HG03558 (cell line): ENCODE results near the gene TRIM25.

Experiments
- ATAC-seq: cut with Tn5 transposase; IDR thresholded peaks from one replicate; pipeline ENCODE4 v1.9.1; 2021; ENCODE audit warnings: moderate number of reproducible peaks; ENCODE audit not compliant: unreplicated experiment; ENCODE audit errors: extremely low read depth

TRIM25 gene

DNA sequence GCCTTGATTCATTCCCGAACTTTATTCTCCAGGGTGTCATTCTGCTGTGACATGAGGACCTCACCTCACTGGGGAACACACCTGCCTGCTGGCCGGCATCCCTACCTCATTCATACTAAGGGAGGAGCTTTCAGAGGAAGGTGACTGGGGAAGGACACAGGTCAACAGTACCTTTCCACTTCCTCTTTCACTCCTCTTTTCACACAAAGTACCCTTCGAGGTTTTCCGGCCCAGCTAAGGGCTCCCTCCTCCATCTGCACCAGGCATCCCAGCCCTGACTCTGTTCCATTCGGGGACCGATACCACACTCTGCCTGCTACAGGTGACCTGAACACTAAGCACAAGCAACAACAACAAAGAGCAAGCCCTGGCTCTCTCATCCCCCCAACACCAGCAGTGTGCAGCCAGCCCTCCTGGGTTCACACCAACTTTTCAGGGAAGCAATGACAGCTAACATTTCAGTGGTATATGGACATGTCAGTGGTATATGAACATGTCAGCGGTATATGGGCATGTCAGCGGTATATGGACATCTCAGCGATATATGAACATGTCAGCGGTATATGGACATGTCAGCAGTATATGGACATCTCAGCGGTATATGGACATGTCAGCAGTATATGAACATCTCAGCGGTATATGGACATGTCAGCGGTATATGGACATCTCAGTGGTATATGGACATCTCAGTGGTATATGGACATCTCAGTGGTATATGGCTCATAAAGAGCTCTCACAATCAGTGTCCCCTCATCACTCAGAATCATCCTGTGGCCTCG is 16.0 kb downstream of the TRIM25 start:
- no peak for ATAC-seq

DNA sequence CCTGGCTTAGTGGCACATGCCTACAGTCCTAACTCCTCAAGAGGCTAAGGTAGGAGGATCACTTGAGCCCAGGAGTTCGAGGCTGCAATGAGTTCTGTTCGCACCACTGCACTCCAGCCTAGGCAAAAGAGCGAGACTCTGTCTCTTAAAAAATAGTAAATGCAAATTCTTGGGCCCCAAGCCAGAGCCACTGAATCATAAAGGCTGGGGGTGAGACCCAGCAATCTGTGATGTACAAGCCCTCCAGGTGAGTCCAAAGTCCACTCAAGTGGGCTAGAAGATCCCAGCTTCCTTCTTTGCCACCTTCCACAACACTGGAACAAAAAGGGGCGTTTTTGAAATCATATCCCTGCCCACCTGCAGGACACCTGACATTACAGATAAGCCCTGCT is 16.9 kb downstream of the TRIM25 start:
- ATAC-seq = no peak

DNA sequence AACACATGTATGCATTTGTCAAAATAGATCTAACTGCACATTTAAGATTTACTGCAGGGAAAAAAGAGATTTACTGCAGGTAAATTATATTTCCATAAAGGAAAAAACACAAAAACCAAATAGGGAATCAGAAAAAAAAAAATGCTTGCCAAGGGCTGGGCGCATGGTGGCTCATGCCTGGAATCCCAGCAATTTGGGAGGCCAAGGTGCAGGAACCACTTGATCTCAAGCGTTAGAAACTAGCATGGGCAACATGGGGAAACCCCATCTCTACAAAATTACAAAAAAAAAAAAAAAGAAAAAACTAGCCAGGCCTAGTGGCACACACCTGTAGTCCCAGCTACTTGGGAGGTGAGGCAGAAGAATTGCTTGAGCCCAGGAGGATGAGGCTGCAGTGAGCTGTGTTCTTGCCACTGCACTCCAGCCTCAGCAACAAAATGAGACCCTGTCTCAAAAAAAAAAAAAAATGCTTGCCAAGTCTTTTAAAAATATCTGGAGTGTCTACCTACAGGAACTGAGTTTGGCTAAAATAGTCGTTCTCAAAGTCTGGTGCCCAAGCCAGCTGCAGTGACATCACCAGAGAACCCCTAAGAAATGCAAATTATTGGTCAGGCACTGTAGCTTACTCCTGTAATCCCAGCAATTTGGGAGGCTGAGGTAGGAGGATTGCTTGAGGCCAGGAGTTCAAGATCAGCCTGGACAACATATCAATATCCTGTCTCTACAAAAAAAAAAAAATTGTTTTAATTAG is 17.5 kb downstream of the TRIM25 start:
- no peak for ATAC-seq

DNA sequence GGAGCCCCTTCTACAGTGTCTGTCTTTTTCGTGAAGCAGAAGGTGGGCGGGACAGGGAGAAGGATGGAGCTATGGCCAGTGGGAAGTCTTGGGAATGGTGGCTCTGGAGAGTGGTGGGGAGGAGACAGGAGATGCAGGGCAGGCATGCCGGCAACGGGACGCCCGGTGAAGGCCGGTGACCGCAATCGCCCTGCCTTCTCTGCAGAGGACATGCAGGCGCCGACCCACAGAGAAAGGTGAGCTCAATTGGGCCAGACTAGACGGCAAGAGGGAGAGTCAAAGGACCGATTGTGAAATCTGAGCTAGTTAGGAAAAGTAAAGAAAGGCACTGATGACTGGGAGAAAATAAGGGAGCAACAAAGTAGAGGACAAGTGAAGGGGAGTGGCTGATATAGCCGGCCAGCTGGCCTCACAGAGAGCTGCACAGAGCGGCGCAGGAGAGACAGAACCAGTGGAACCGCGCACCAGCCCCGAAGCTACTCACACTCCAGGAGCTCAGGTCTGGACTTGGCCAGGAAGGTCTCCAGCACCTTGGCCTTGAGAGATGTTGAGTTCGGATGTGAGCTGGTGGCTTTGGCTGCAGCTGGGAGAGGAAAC is 18.9 kb downstream of the TRIM25 start:
- ATAC-seq = no peak

DNA sequence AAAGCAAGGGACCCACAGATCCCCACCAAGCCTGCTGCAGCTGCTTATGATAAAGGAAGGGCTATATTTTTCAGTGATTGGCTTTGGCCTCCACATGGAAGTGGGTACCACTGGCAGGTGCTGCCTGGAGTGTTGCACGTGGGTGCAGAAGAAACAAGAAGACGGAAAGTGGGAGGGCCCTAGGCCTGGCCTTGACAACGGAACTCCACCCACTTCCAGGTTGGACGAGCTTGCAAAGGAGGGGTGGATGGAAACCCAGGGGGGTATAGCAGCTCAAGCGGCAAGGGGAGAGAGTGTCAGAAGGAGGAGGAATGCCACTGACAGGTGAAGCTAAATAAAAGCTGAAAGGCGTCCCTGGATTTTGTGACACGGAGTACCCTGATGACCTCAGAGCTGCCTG is 20.3 kb downstream of the TRIM25 start:
- no peak for ATAC-seq

DNA sequence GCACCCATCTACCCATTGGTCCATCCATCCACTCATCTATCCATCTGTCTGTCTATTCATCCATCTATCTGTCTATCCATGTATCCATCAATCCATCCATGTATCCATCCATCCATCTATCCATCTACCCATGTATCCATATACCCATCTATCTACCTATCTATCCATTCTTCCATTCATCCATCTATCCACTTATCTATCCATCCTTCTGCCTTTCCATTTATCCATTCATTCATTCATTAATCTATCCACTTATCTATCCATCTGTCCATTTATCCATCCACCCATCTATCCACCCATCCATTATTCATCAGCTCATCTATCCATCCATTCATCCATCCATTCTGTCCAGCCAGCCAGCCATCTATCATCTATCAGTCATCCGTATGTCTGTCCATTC is 21.5 kb downstream of the TRIM25 start:
- no peak for ATAC-seq

DNA sequence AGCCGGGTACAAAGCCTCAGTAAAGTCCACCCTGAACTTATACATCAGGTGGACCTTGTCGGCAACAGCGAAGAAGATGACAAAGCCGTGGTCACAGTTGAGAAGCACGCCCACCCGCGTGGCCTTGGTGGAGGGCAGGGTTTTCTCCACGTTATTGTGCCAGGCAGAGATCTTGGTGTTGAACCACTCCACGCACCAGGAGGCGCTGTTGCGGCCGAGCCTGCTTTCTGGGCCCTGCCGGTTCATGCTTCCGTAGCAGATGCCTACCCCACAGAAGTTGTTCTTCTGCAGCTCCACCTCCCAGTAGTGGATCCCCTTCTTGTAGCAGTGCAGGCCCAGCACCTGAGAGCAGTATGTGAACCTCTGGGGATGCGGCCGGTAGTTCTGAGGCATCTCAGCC is 22.1 kb downstream of the TRIM25 start:
- no peak for ATAC-seq

DNA sequence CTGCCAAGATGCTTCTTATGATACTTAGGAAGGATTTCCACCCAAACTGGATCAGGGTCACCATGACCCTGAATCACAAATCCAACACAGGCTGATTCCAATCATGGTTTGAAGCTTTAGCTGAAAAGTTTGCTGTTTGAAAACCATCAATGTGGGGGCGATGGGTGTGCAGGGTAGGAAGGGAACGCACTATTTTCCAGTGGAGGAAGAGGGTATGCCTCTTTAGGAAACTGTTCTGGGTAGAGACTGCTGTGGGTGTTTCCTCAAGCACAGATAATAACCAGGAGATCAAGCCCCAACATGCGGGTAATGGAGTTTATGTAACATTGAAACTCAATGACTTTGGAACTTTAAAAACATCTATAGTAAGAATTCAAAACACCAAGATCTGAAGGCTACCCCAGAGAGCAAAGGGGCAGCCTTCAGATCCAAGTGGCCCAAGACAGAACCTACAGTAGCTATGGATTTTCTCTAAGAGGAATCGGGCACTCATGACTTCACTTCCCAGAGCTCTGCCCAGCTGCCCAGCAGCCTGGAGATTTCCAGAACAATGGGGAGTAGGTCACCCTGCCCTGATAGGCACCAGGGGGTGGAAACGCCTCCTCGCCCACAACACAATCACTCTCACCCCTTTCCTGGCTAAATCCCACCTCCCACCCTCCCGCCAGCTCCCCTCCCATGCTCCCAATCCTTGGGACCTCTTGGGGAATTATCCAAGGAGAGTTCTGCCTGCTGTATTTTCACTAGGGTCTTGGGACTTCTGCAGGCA is 22.8 kb downstream of the TRIM25 start:
- no peak for ATAC-seq

DNA sequence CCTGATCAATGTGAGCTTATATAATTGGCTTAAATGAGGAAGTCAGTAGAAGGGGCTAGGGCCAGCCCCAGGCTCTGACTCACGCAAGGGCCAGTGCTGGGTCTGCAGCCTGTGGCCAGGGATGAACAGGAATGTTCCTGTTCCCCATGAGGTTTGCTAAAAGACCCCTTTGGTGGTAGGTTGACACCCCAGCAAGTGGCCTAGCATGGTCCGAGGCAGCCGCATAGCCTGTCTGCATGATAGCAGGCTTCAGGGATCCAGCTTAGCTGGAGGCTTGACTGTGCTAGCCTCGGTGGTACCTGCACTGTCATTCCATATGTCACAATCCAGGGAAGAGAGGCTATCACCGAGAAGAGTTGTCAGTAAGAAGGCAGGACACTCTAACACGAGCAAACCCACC is 23.5 kb downstream of the TRIM25 start:
- no peak for ATAC-seq

DNA sequence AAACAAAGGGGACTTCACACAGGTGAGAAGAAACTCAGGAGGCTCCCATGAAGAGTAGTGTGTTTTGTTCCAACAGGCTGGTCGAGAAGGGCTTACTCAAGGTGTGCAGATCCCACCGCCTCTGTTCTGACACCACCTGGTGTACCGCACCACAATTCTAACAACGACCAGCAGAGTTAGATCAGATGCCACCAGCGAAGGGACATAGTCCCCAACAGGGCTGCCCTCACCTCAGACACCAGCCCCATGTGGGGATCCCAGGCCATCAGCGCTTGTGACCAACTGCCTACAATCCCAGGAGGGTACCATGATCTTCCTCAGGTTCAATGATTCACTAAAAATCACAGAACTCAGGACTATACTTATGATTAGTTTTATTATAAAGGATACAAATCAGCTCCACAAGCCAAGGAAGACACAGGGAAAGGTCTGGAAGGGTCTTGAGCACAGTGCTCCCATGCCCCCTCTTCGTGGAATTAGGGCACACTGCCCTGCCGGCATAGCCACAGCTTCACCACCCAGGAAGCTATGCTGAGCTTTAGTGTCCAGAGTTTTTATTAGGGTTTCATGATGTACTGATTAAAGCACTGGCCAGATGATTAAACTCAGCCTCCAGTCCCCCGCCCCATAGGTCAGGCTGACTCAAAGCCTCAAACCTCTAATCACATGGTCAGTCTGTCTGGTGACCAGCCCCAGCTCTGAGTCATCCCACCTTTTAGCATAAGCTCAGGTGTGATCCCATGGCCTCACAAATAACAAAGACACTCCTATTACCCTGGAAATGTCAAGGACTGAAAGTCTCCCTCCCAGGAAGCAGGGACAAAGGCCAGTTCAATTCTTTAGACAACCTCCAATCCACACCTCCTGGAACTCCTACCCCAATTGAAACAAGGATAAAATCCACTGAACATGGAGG is 26.0 kb downstream of the TRIM25 start:
- ATAC-seq = no peak

DNA sequence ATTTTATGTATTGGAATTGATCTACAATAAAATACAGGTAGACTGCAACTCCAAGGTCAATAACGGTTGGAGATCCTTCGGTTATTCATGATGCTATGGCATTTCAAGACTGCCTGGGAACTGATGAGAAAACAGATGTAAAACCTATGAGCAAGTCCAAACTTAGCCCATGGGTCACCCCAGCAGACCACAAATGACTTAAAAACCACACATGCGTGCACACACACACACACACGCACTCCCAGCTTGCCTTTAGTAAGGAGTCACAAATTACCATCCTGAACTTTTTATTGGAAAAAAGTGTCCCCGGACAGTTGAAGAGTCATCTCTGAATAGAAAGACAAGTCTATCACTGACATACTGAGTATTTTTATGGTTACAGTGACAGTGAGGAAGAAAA is 26.7 kb downstream of the TRIM25 start:
- no peak for ATAC-seq

DNA sequence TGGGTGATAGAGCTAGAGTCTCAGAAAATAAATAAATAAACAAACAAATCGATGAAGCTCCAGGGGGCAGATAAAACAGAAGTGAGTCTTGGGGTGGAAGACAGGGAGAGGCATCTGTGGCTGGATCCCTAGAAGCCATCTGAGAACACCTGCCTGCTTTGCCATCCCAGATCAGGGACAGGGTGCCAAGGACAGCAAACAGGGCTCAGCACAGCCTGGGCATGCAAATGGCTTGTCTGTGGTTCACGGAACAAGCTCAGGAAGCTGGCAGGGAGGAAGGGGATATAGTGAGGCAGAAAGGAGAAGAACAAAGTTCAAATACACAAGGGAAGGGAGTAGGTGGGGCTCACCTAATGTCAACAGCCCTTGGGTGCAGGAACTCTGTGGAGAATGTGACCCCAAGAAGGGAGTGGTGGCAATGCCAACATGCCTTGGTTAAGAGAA is 27.5 kb downstream of the TRIM25 start:
- no peak for ATAC-seq

DNA sequence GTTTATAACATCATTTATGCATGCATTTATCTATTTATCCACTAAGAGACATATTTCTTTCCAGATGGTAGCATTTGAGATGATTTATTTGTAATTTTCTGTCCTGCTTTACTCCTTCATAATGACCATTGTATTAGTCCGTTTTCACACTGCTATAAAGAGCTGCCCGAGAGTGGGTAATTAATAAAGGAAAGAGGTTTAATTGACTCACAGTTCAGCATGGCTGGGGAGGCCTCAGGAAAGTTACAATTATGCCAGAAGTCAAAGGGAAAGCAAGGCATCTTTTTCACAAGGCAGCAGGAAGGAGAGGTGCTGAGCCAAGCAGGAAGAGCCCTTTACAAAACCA is 28.6 kb downstream of the TRIM25 start:
- no peak for ATAC-seq

DNA sequence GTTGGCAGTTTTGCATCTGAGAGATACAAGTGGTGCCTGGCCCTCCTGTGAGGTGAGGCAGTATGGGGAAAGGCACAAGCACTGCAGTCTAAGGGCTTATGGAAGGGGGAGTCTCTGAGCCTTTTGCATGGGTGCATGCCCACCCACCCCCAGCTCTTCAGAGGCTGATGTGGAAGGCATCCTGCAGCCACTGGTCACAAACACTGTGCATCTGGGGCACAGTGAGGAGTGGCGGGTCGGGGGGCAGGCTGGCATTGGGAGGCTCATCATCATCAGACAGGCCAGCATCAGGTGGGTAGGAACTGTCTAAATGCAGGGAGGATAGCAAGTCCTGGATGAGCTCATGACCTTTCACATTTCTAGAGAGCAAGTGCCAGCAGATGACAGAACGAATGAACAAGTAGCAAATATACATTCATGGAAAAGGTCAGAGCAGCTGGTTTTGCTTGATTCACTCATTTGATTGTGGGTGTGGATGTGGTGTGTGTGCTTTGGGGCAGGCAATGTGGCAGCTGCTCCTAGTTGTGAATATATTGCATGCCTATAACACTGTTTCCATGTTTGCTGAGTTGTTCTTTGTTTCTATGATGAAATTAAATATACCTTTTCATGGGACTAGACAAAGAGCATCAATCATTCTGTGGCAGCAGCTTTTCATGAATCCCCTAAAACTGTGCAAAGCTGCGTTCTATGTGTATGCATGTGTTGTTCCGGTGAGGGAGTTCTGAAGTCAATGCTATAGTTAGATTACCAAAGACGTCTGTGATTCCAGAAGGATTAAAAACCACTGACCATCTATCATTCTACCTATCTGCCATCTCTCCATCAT is 29.2 kb downstream of the TRIM25 start:
- ATAC-seq = no peak

DNA sequence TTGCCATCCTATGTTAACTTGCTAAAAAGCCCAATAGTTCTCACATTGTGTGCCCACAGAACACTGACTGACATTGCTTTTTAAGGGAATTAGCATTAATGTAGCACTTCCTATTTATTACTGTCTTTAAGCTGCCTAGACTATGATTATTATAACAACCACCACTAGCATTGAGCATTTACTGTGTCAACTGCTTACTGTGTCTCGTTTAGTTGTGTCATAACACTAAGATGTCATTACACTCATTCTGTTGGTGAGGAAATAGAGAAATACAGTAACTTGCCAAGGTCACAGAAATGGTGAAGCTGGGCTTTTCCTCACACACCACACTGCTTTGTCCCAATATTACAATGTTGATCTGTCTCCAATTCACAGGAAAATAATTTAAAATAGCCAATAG is 30.2 kb downstream of the TRIM25 start:
- ATAC-seq = no peak

DNA sequence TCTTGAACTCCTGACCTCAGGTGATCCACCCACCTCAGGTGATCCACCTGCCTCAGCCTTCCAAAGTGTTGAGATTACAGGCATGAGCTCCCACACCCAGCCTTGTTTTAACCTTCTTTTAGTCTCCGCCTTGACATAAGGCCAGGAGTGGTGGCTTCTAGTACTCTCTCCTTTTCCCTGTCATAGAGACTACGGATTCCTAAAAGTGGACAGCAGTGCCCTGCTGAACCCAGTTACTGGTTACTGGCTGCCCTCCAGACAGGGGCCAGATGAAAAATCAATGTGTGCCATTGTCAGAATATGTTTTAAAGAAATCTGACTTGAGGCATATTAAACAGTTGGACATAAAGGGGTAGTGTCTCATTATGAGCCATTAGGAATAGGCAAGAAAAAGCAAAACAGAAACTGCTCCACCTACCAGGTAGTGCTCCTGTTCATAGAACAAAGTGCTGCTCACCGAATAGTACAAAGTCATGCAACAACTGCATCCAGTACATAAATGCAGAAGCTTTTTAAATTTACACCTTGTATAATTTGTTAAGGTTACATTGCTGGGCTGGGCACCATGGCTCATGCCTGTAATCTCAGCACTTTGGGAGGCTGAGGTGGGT is 32.1 kb downstream of the TRIM25 start:
- ATAC-seq = no peak

DNA sequence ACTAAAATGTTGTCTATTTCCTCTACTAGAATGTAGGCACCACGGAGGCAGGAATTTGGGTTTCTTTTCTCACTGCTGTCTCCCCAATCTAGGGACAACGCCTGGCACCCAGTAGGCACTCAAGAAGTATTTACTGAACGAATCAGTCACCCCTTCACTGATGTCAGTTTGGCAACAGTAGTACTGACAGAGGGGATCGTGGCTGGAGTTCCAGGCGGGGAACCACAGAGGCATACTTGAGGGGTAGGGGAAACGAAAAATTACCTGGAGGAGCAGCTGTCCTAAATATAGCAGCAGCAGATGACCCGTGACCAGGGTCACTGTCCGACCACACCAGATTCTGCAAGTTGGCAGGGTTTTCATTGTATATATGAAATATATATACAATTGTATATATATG is 33.3 kb downstream of the TRIM25 start:
- ATAC-seq = no peak

DNA sequence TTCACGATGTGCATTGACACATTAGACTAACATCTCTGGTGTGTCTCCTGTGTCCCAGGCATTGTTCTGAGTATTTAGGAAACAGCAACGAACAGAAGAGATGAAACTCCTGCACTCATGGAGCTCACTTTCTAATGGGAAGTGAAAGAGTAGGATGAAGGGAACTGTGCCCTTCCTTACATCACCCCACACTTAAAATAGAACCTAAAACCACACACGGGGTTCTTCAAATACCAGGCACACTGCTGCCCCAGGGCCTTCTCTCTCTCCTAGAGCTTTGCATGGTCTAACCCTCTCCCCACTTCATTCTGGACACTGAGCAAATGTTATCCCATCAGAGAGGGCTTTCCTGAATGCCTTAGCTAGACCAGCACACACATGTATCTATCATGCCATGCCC is 33.7 kb downstream of the TRIM25 start:
- ATAC-seq = no peak

DNA sequence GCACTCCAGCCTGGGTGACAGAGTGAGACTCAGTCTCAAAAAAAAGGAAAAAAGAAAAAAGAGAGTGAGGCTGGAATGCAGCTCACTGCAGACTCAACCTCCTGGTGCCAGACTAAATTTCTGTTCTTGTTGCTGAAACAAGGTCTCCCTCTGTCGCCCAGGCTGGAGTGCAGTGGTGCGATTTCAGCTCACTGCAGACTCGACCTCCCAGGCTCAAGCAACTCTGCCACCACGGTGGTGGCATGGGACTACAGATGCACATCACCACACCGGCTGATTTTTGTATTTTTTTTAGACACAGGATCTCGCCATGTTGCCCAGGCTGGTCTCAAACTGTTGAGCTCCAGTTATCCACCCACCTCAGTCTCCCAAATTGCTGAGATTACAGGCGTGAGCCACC is 34.6 kb downstream of the TRIM25 start:
- ATAC-seq = no peak
